RWPE1 (cell line): ENCODE measurements around the gene PDE11A.

Experiments
- CTCF ChIA-PET: fragments of 350-600 bp; sonication (Branson Sonifier 250); formaldehyde crosslinking; extraction: SDS; loops from one replicate; lab custom pipeline; 2021; lab: Yijun Ruan, JAX
- POLR2A ChIA-PET: fragments of 400-600 bp; formaldehyde crosslinking; extraction: SDS; loops from one replicate; lab custom pipeline; 2020; ENCODE audit warnings: antibody characterized with exemption; ENCODE audit not compliant: low non-redundant PET; lab: Yijun Ruan, JAX
- DNase-seq: peaks from one replicate; pipeline ENCODE4 v3.0.0; 2012; ENCODE audit warnings: low spot score
- H3K27ac ChIP-seq: fragments of 450-650 bp; 2 replicates; pipeline ENCODE4 v1.5.1; 2017
- CTCF ChIP-seq: fragments of 450-650 bp; conservative IDR thresholded peaks from 2 replicates; pipeline ENCODE4 v1.5.1; 2017; ENCODE audit warnings: low read depth, mild to moderate bottlenecking

PDE11A gene

GRCh38 chr2:177610813-177611212 lies 461.8 kb downstream of the PDE11A start:
- TF ChIP-seq CTCF, result no peak
- H3K27ac ChIP-seq, result no peak overlapping the region
- no peak for DNase-seq
- ChIA-PET POLR2A (no interaction called here), CTCF (no interaction called here)

- ChIA-PET CTCF (no interaction called here), POLR2A (no interaction called here)
- no peak for TF ChIP-seq CTCF
- no peak for DNase-seq
- H3K27ac ChIP-seq, result no peak overlapping the region
Observed at GRCh38 chr2:177606636-177607035, 465.9 kb downstream of the PDE11A start.

- TF ChIP-seq CTCF, result peak; percentile 63
- DNase-seq, result peak; percentile 55
- no peak overlapping the region for H3K27ac ChIP-seq
- ChIA-PET POLR2A (no interaction called here), CTCF (interaction anchor here (0.5 to 1.5 kb wide), 12 partner anchors 11 to 1838 kb away, joined by 3 to 5 read pairs (median 3); no protein-coding TSS in a partner anchor)
Observed at GRCh38 chr2:177604271-177605065, 468.1 kb downstream of the PDE11A start.

GRCh38 chr2:177603768-177604167 lies 468.8 kb downstream of the PDE11A start:
- no peak for DNase-seq
- no peak overlapping the region for H3K27ac ChIP-seq
- ChIA-PET CTCF (interaction anchor here (0.5 to 1.5 kb wide), 10 partner anchors 10 to 1837 kb away, joined by 3 to 5 read pairs (median 3); no protein-coding TSS in a partner anchor), POLR2A (no interaction called here)
- TF ChIP-seq CTCF, result no peak

- no peak for DNase-seq
- CTCF ChIA-PET, result interaction anchor here (0.7 kb wide), 2 partner anchors 34 to 220 kb away, joined by 3 read pairs; no protein-coding TSS in a partner anchor
- POLR2A ChIA-PET, result no interaction called here
- TF ChIP-seq CTCF, result no peak
- no peak overlapping the region for H3K27ac ChIP-seq
Observed at GRCh38 chr2:177603181-177603580, 469.4 kb downstream of the PDE11A start.

- no peak for TF ChIP-seq CTCF
- ChIA-PET CTCF (interaction anchor here (0.5 to 0.7 kb wide), 4 partner anchors 34 to 220 kb away, joined by 3 read pairs; no protein-coding TSS in a partner anchor), POLR2A (no interaction called here)
- no peak overlapping the region for H3K27ac ChIP-seq
- DNase-seq, result no peak
Observed at GRCh38 chr2:177602611-177603164, 469.9 kb downstream of the PDE11A start.
